ENCODE data around the gene ACOXL. TPM values are rescaled to one million over a fixed set of nuclear protein-coding genes. Genes with fewer than 3 reads are reported as not detected.

Gene ACOXL
- total RNA-seq, 1 donor: not detected

DNA sequence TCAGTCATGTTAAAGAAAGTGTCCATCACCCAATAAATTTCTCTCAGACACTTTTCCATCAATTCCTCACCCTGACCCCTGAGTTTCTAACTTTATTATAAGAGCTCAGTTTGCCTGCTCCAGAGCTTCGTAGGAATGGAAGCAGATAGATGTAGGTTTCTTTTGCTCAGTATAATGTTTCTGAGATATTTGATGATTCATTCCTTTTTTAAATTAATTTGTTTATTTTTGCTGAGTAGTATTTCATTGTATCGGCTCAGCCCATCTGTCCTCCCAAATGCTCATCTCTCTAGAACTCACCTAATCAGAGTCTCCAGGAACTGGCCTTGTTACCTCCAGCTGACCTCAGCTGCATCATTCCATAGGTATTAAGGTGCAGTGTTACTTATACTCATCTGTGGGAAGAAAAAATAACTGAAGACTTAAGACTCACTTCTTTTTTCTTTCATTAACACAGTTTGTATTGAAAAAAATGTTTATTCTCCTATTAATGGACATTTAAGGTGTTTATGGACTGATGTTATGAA lies 376.4 kb downstream of the ACOXL start:
- Histone ChIP-seq H3K4me3 (ENCODE audit: insufficient read depth, low read length) (no peak overlapping the region), H3K27ac (ENCODE audit: low read depth, low read length) (no peak overlapping the region), H3K36me3 (ENCODE audit: insufficient read depth, low read length) (no peaks in the 10 kb centered on the region), H3K27me3 (ENCODE audit: insufficient read depth, low read length) (peaks cover 52% of the 10 kb centered on the region), H3K4me2 (ENCODE audit: insufficient read depth, low read length) (no peak overlapping the region), H3K79me2 (ENCODE audit: insufficient read depth, low read length) (no peaks in the 10 kb centered on the region), H2AFZ (ENCODE audit: low read length) (no peak overlapping the region), H3K9me3 (ENCODE audit: low read depth, low read length) (no peaks in the 10 kb centered on the region), H4K20me1 (ENCODE audit: insufficient read depth, low read length) (no peaks in the 10 kb centered on the region), H3K4me1 (ENCODE audit: insufficient read depth, low read length) (no peaks in the 10 kb centered on the region)
- no peak for DNase-seq (ENCODE audit: insufficient read length, low spot score, missing footprints)
- TF ChIP-seq, protein P1, sequence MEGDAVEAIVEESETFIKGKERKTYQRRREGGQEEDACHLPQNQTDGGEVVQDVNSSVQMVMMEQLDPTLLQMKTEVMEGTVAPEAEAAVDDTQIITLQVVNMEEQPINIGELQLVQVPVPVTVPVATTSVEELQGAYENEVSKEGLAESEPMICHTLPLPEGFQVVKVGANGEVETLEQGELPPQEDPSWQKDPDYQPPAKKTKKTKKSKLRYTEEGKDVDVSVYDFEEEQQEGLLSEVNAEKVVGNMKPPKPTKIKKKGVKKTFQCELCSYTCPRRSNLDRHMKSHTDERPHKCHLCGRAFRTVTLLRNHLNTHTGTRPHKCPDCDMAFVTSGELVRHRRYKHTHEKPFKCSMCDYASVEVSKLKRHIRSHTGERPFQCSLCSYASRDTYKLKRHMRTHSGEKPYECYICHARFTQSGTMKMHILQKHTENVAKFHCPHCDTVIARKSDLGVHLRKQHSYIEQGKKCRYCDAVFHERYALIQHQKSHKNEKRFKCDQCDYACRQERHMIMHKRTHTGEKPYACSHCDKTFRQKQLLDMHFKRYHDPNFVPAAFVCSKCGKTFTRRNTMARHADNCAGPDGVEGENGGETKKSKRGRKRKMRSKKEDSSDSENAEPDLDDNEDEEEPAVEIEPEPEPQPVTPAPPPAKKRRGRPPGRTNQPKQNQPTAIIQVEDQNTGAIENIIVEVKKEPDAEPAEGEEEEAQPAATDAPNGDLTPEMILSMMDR (IDR thresholded peaks at IDR 0.05; ENCODE audit: extremely low read depth, low read depth, low read length): no peak

DNA sequence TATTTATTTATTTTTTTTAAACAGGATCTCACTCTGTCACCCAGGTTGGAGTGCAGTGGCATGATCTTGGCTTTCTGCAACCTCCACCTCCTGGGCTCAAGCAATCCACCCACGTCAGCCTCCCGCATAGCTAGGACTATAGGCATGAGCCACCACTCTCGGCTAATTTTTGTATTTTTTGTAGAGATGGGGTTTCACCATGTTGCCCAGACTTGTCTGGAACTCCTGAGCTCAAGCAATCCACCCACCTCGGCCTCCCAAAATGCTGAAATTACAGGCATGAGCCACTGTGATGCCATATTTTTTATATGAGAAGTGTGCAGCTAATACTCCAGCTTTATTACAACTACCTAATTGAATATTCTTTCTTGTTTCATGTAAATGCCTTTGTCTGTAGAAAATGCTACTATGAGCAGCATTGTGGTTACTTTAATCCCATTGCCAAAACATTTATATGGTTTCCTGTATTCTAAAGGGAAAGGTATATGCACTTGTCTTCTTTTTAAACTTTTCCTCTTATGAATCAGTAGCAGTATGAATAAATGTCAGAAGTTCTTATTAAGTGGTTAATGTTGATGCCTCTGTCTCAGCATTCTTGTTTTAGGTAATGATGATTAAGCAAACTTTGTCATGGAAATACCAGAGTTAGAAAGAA lies 378.9 kb downstream of the ACOXL start:
- H2AFZ ChIP-seq (ENCODE audit: low read length): no peak overlapping the region
- DNase-seq (ENCODE audit: insufficient read length, low spot score, missing footprints): no peak

DNA sequence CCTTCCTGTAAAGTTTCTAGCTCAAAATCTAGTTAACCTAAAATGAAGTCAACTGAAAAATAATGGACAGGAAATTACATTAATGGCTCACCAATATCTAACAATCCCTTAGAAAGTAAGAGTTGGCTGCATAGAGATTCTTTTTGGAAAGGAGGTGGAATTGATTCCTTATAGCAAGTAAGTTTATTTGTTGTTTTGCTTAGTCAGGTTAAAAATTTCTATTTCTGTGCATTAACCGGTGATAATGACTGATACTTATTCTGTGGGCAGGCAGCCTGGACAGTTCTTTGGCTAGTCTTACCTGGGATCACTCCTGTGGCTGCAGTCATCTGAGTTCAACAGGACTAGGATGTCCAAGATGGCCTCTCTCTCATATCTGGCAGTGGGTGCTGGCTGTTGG lies 381.5 kb downstream of the ACOXL start:
- Histone ChIP-seq H3K9me3 (ENCODE audit: low read depth, low read length) (no peaks in the 10 kb centered on the region), H3K4me1 (ENCODE audit: insufficient read depth, low read length) (peaks cover 7% of the 10 kb centered on the region), H3K4me2 (ENCODE audit: insufficient read depth, low read length) (no peak overlapping the region), H3K27ac (ENCODE audit: low read depth, low read length) (no peak overlapping the region), H3K4me3 (ENCODE audit: insufficient read depth, low read length) (no peak overlapping the region), H3K36me3 (ENCODE audit: insufficient read depth, low read length) (no peaks in the 10 kb centered on the region), H3K27me3 (ENCODE audit: insufficient read depth, low read length) (peaks cover 69% of the 10 kb centered on the region), H2AFZ (ENCODE audit: low read length) (no peak overlapping the region), H3K79me2 (ENCODE audit: insufficient read depth, low read length) (no peaks in the 10 kb centered on the region), H4K20me1 (ENCODE audit: insufficient read depth, low read length) (no peaks in the 10 kb centered on the region)
- no peak for DNase-seq (ENCODE audit: insufficient read length, low spot score, missing footprints)
- TF ChIP-seq, protein P1 (IDR thresholded peaks at IDR 0.05; ENCODE audit: extremely low read depth, low read depth, low read length): no peak

More for the DNA sequence above, 378.9 kb downstream of the ACOXL start:
- Histone ChIP-seq H3K27me3 (ENCODE audit: insufficient read depth, low read length) (peaks cover 59% of the 10 kb centered on the region), H3K4me3 (ENCODE audit: insufficient read depth, low read length) (no peak overlapping the region), H3K4me1 (ENCODE audit: insufficient read depth, low read length) (no peaks in the 10 kb centered on the region), H4K20me1 (ENCODE audit: insufficient read depth, low read length) (no peaks in the 10 kb centered on the region), H3K79me2 (ENCODE audit: insufficient read depth, low read length) (no peaks in the 10 kb centered on the region), H3K36me3 (ENCODE audit: insufficient read depth, low read length) (no peaks in the 10 kb centered on the region), H3K4me2 (ENCODE audit: insufficient read depth, low read length) (no peak overlapping the region), H3K27ac (ENCODE audit: low read depth, low read length) (no peak overlapping the region), H3K9me3 (ENCODE audit: low read depth, low read length) (no peaks in the 10 kb centered on the region)
- TF ChIP-seq, protein P1 (IDR thresholded peaks at IDR 0.05; ENCODE audit: extremely low read depth, low read depth, low read length): no peak

DNA sequence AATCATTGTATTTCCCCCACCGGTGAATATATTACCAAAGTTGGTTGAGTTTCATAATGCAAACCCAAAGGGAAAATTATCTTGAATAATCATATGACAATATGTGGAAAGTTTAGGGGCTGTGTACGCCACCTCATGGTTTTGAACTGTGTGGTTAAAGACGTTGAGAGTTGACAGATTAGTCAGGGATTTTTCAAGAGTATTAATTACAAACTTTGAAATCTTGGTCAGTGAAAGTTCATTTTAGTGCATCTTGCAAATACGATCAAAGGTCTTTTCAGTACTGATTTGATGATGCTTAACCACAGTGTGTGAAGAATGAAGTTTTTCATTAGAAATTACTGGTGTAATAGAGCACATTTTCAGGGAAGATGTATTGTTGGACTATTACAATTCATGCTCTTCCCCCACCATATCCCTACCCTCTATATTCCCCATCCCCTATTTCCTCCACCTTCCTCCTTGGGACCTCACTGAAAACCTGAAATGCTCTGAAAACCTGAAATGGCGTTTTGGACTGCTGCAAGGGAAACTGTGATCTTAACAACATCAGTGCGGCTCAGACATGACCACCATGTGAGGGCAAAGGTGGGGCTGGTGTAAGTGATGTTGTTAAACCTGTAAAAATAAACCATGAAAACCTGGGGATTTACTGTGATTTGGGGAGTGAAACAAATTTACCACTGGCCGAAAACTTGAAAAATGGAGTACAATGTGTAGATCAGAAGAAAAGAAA lies 383.8 kb downstream of the ACOXL start:
- no peak overlapping the region for H3K4me3 ChIP-seq (ENCODE audit: insufficient read depth, low read length)
- H3K27me3 ChIP-seq (ENCODE audit: insufficient read depth, low read length): peaks cover 70% of the 10 kb centered on the region
- H4K20me1 ChIP-seq (ENCODE audit: insufficient read depth, low read length): no peaks in the 10 kb centered on the region
- DNase-seq (ENCODE audit: insufficient read length, low spot score, missing footprints): no peak
- no peak overlapping the region for H3K27ac ChIP-seq (ENCODE audit: low read depth, low read length)
- H3K4me2 ChIP-seq (ENCODE audit: insufficient read depth, low read length): no peak overlapping the region
- H3K4me1 ChIP-seq (ENCODE audit: insufficient read depth, low read length): peaks cover 7% of the 10 kb centered on the region
- TF ChIP-seq, protein P1 (IDR thresholded peaks at IDR 0.05; ENCODE audit: extremely low read depth, low read depth, low read length): no peak
- no peaks in the 10 kb centered on the region for H3K36me3 ChIP-seq (ENCODE audit: insufficient read depth, low read length)
- H3K9me3 ChIP-seq (ENCODE audit: low read depth, low read length): no peaks in the 10 kb centered on the region
- H2AFZ ChIP-seq (ENCODE audit: low read length): no peak overlapping the region
- no peaks in the 10 kb centered on the region for H3K79me2 ChIP-seq (ENCODE audit: insufficient read depth, low read length)
